ENCODE results near the gene BCL7A. TPM values are rescaled to one million over a fixed set of nuclear protein-coding genes. Genes with fewer than 3 reads are reported as not detected.

The BCL7A gene
- total RNA-seq, 1 experiment from 2014 or later = 18.2 TPM

- H3K79me2 ChIP-seq (ENCODE audit: insufficient read depth, low read length) = peaks cover 2% of the 10 kb centered on the region; the same call in 1 of the 2 replicates
- H4K5ac ChIP-seq (ENCODE audit: insufficient read length, low read depth, low read length) = no peak overlapping the region
- no peaks in the 10 kb centered on the region for H4K20me1 ChIP-seq (ENCODE audit: control insufficient read depth, insufficient read depth, insufficient read length)
- no peak overlapping the region for H3K4me2 ChIP-seq (ENCODE audit: insufficient read depth, insufficient read length, low read length)
- H2BK120ac ChIP-seq (ENCODE audit: low read depth, low read length, poor library complexity, severe bottlenecking) = no peak overlapping the region
- H3K4ac ChIP-seq (ENCODE audit: low read depth, low read length) = no peak overlapping the region
- H2AFZ ChIP-seq (ENCODE audit: low read length) = no peak overlapping the region
- Mint-ChIP-seq H3K9me3 (no peaks in the 10 kb centered on the region), H3K4me3 (no peak overlapping the region), H3K36me3 (ENCODE audit: insufficient read depth in 1 of 3, low read depth in 3 of 3) (0 out of 7 replicates have a peak, but pooled peaks cover 0 to 4% (median 3%) of the 10 kb centered on the region in 3 experiments), H3K27ac (peak overlapping the region in 2 of 3 experiments; percentile 79 to 96; a peak in 5 of 7 replicates), H3K4me1 (peaks cover 3 to 9% of the 10 kb centered on the region in 2 experiments), H3K27me3 (ENCODE audit: low read depth) (no peaks in the 10 kb centered on the region)
- no peaks in the 10 kb centered on the region for H3K23me2 ChIP-seq (ENCODE audit: insufficient read length, low read depth, low read length, poor library complexity, severe bottlenecking)
- no peak overlapping the region for H3K27ac ChIP-seq (ENCODE audit: insufficient read length, low read depth, low read length)
- H4K91ac ChIP-seq (ENCODE audit: insufficient read length, low read depth, low read length) = no peak overlapping the region
- no peak overlapping the region for H3T11ph ChIP-seq (ENCODE audit: low read length)
- no peaks in the 10 kb centered on the region for H3K27me3 ChIP-seq (ENCODE audit: insufficient read depth, low read length)
- no peaks in the 10 kb centered on the region for H3K79me1 ChIP-seq (ENCODE audit: insufficient read depth, low read depth, low read length, poor library complexity, severe bottlenecking)
- H4K8ac ChIP-seq (replicated peaks; ENCODE audit: insufficient read length, low read depth, low read length) = no peak overlapping the region
- no CpG with 5 or more reads among the region's 6 CpGs for WGBS (ENCODE audit: extremely low coverage, insufficient read length, low lambda C conversion rate)
- H3K23ac ChIP-seq (ENCODE audit: insufficient read length, low read depth, low read length) = no peak overlapping the region
- no peak overlapping the region for H3K14ac ChIP-seq (ENCODE audit: insufficient read depth, low read length)
- no peak for DNase-seq
- no peak overlapping the region for H2AK5ac ChIP-seq (ENCODE audit: insufficient read length, low read length)
- H3K9me3 ChIP-seq (ENCODE audit: control insufficient read depth, low read depth, low read length) = no peaks in the 10 kb centered on the region
- H2BK15ac ChIP-seq (ENCODE audit: low read depth, low read length) = no peak overlapping the region
- H2BK12ac ChIP-seq (ENCODE audit: insufficient read length, low read depth, low read length) = no peak overlapping the region
- H3K18ac ChIP-seq (ENCODE audit: insufficient read length, low read depth, low read length) = no peak overlapping the region
- no peaks in the 10 kb centered on the region for H3K4me1 ChIP-seq (ENCODE audit: insufficient read depth, low read length)
- no peak overlapping the region for H2BK20ac ChIP-seq (ENCODE audit: low read depth, low read length, poor library complexity, severe bottlenecking)
- no peak for TF ChIP-seq CTCF (conservative IDR thresholded peaks at IDR 0.05)
- no peak overlapping the region for H3K9ac ChIP-seq (ENCODE audit: extremely low read depth, insufficient read length, low read length)
- no peak overlapping the region for H3K56ac ChIP-seq (ENCODE audit: insufficient read length, low read depth, low read length)
- H2BK5ac ChIP-seq (ENCODE audit: insufficient read length, low read length) = no peak overlapping the region
These were observed 85.6 kb downstream of the BCL7A start for GRCh38 chr12:122107261-122107660.

Data from H9 (cell line).